Right renal pelvis (tissue), 4 donors: ENCODE results near the gene VGLL4. TPM values are rescaled to one million over a fixed set of nuclear protein-coding genes. Genes with fewer than 3 reads are reported as not detected.

Source experiments
- DNase-seq, 4 donors: peaks; one replicate each; pipeline ENCODE4 v3.0.0-alpha.2; 2013; ENCODE audit warnings: low read depth in 4 of 4, low spot score in 3 of 4, missing footprints in 1 of 4
- polyA plus RNA-seq, 4 donors: library from polyadenylated mRNA; unstranded; fragments of 120-200 nt; gene quantifications; one replicate each; pipeline ENCODE4 v1.2.1, GENCODE V29; 2013; ENCODE audit not compliant: insufficient read length in 4 of 4

The VGLL4 gene
- polyA plus RNA-seq, 4 donors: 109 to 122 (median 116) TPM

GRCh38 chr3:11510001-11510340 is 133.7 kb downstream of the VGLL4 start:
- DNase-seq: no peak

- DNase-seq: no peak
Observed at GRCh38 chr3:11509173-11510000, 134.3 kb downstream of the VGLL4 start.

- DNase-seq: no peak
Observed at GRCh38 chr3:11508346-11509172, 135.2 kb downstream of the VGLL4 start.

- no peak for DNase-seq
Observed at GRCh38 chr3:11507719-11508118, 136.0 kb downstream of the VGLL4 start.

Other genes starting within 250 kb of the VGLL4 start
- 10 to 100 TPM; 17.7 to 21.1 (median 19.0) TPM for gene TAMM41, start 203.0 kb upstream of the VGLL4 start, polyA plus RNA-seq